Stimulated activated CD4-positive, alpha-beta T cell treated with anti-CD3 and anti-CD28 coated beads, Interleukin-15, amount 100 ng/mL, for 48 hours (primary cell): ENCODE results near the gene NUP50.

Experiments used
- DNase-seq, 2 donors: peaks; one replicate each; pipeline ENCODE4 v3.0.0-alpha.2; 2020; ENCODE audit warnings: low read depth in 2 of 2

The NUP50 gene

DNA sequence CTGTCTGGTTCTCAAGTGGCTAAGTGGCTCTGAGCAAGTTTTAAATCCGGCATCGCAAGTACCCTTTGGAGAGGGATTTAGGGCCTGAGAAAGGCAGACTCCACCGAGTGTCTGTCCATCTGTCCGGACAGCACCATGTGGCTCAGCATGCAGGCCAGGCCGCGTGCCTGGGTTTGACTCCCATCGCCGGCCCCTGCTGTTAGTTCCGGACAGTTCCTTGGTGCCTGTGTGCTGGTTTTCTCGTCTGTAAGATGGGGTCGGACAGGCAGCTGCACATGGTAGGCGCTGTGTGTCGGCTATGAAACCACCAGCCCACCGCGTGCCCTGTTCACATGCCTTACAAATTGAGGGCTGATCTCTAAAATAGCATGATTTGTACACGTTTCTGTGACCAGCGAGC lies 31.0 kb downstream of the NUP50 start:
- DNase-seq, result no peak

DNA sequence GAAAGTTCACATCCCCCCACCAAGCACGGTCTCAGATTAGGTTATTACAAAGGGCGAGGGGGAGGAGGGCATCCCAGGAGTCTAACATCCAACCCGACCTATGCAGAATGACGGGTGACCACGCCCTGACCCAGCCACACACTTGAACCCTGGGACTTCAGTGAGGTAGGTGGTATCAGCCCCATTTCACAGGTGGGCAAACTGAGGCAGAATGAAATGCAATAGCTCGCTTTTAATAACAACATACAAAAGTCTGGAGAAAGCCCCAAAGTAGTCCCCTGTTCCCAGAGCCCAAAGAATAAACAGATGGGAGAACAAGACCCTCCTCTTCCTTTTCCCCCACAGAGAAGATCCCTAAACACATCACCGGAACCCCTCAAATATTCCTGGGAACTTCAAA lies 31.9 kb downstream of the NUP50 start:
- no peak for DNase-seq

DNA sequence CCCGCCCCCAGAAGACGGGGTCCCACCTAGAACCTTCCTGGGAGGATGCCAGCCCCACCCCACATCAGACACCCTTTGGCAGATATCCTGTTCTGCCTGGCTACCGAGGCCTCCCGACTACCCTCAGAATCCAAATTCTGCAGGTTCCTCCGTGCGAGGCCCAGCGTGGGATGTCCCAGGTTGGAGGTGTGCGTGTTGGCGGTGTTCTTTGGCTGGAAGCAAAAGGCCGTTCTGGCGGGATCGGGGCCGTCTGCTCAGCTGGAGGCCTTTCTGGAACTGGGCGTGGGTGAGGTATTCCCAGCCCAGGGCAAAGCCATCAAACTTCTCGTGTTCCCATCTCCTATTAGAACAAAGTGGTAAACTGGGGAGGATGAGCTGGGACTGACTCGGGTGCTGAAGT lies 32.6 kb downstream of the NUP50 start:
- no peak for DNase-seq

DNA sequence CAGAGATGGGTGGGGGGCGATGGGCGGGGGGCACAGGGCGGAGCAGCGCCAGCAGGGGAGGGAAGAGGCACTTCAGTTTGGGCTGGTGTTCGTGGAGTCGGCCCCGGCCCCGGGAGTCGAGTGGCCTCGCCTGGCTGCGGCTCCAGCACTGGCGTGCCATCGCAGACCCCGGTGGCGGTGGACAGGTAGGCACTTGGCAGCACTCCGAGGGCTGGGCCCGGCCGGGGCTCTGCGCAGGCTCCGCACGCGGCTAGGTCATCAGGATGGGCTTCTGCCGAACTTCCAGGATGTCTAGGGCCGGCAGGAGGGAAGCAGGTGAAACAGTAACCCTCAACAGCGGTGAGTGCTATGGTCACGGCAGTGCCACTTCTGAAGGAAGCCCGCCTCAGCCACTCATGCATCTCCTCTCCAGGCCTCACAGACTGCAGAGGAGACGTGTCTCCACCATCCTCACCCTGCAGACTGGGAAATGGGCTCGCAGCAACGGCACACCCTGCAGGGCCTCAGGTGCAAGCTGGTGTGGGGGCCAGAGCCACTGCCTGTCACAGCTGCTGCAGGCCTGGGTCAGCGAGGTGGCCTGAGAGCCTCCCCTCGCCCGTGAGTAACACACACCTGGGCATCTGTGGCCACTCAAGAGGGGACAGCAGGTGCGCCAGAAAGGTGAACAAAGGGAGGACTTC lies 33.3 kb downstream of the NUP50 start:
- no peak for DNase-seq

DNA sequence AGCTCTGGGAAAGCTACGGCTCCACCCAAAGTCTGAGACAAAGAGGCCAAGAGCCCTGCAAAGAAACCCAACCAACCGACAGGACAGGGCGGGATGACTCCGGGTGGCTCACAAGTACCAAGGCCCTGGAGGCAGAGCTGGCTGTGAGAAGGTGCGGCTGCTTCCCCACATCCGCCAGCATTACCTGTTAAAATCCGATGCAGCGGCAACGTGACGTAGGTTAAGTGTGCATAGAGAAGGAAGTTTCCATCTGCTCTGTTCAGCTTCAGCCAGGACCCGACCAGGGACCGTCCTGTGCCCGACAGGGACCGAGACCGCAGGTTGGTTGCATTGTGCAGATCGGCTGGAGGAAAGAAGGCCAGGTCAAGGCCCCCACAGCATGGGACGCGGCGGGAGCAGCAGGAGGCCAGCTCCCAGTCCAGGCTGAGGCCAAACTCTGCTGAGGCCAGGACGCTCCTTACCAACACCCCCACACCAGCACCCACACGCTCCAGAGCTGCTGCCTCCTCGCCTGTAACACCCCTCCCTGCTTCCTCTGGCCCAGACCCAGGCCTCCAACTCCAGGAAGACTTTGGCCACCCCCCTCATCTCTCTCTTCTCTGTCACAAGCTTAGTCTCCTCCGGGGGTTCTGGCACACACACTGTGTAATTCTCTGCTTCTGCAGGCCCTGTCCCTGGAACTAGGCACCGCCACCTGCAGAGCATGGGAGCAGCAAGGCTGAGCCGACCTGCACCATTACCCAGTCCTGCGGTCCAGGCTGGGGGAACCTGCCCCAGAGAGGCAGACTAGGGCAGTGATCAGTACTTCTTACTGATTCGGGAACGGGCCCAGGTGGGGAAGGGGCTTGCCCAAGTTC lies 34.1 kb downstream of the NUP50 start:
- DNase-seq, result no peak

DNA sequence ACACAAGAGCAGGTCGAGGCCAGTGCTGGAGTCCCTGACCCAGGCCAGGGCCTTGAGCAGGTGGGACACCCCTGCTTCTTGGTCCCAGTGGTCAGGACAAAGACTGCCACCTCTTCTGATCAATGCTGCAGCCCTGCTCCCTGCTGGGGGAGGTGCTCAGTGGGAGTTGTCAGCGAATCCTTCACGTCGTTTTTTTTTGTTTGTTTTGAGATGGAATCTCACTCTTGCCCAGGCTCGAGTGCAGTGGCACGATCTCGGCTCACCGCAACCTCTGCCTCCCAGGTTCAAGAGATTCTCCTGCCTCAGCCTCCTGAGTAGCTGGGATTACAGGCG lies 34.7 kb downstream of the NUP50 start:
- no peak for DNase-seq

DNA sequence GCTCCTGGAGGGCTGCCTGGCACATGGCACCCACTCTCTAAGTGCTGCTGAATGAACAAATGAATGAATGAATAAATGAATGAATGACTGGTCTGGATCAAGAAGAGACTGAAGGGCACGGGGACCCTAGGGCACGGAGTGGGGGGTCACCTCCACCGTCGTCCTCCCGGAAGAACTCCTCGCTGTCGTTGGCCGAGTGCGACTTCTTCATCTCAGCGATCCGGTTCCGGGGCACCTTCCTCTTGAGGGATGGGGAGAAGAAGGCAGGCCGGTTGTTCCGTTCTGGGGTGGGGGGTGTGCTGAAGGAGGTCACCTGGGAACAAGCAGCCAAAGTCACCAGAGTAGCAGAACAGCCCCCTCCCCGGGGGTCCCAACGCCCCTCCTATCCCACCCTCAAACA lies 36.0 kb downstream of the NUP50 start:
- no peak for DNase-seq

DNA sequence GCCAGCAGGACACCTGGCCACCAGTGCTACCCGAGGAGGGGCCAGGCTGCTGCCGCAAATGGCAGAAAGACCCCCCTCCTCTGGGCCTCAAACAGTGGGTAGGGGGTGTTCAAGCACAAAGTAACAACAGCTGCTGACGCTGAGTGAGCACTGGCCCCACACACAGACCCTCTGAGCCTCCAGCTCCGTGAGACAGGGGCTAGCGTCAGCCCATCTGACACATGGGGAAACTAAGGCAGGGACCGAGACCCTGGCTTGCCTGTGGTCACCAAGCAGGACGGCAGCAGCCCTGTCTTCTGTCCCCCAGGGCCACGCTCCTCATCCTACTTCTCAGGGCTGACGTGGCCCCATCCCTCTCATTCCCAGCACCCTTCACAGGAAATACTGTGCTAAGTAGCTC lies 36.5 kb downstream of the NUP50 start:
- DNase-seq, result no peak

DNA sequence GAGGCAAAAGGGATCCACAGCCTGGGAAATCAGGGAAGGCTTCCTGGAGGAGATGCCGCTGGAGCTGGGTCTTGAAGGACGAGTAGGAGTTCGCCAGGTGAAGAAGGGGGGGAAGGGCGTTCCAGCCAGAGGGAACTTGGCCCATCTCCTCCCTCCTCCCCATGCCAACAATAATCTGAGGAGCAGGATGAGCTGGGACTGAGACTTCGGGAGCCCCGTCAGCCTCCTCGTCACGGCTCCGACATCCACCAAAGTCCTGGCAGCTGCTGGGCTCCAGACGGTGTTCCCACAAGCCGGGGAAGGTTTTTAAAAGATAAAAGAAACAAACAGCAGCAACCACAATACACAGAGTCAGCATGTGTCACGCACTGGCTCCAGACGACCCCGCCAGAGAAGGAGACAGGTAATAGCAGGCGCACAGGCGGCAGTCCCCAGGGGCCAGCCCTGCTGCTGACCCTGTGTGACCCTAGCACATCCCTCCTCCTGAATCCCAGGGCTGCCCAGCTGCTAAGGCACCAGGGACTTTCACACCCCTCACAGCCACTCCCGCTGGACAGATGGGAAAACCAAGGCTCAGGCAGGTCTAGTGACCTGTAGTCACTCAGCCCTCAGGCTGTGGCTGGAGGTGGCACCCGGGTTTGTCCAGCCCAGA lies 37.3 kb downstream of the NUP50 start:
- DNase-seq, result no peak

DNA sequence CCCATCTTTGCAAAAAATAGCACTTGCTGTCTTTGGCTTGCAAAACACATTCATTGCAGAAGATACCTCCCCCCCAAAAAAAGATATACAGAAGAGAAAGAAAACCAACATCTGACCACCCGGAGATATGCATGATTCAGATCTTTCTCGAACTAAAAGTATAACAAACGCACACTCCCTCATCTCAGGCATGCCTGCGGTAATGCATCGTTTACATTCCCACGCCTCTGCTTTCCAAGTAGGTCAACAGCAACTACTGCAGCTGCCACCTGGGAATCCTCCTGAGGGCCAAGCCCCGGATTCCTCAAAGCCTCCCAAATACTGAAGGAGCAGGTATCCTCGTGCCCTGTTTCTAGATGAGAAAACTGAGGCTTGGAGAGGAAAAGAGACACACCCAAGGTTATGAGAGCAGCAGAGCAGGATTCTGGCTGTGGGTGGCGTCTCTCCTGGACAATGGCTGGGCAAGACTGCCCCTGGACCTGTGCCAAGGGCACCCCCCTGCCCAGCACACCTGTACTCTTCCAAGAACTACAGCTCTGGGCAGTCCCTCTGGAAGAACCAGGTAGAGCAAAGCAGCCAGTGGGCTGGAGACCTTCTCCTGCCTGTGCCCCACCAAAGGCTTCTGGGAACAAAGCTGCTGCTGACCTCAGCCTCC lies 38.1 kb downstream of the NUP50 start:
- DNase-seq, result no peak

DNA sequence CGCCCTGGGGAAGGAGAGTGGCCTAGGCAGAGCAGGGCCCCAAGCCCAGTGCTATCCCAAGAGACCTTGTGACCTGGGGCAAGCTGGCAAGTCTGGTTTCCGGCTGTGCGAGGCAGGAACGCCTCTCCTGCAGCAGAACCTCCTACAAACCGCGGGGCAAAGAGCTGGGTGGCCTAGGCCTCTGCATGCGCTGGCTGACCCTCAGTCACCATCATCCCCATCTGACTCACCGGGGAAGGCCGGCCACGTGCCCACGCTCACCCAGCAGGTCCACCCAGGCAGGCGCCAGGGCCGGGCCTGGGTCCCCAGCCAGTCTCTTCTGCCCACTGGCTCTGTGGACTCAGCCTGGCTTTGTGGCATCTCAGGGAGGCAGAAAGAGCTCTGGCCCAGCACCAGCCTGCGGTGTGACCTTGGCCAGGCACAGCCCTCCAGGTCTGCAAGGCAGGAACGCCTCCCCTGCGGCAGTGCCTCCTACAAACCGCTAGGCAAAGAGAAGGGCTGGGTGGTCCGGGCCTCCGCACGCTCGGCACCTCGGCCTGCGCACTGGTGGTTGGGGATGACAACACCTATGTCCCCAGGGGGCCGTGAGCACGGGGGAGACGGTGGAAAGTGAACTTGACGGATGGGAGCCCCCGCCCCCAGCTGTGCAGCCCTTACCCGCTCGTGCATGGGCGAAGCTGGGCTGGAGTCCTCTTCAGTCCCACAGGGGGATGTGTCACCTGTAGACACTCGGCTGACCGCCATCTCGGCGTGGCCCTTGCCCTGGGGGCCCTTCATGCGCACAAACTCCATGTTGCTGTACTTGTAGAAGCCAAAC lies 38.8 kb downstream of the NUP50 start:
- no peak for DNase-seq

DNA sequence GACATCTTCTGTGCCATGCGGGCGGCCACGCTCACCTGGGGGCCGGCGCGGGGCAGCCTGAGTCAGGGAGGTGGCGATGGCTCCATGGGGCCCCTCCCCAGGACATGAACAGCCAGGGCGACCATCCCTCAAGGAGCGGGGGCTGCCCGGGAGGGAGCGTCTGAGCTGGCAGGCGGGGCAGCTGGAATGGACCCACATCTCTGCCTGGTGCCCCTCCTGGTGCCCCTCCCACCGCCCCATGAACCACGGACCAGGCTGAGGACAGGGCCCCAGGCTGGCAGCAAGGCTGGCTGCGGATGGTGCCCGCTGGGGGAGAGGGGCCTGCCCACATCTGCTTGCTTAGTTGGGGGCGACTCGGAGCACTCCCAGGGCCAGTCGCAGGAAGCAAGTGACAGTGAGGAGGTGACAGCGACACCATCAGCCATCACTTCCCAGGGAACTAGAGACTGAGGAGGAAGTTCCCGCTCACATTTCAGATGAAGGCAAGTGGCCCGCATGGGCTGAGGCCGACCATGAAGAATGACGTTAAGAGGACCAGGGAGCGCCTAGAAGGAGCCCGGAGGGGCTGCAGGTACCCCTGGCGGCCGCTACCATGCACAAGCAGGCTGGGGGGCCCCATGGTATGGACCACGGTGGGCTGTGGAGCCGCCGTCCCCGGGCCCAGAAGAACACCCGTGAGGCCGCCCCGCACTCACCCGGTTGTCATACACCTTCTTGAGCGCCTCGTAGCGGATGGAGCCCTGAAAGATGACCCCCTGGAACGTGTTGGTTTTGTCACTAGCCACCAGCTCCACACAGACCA lies 39.6 kb downstream of the NUP50 start:
- DNase-seq, result no peak

DNA sequence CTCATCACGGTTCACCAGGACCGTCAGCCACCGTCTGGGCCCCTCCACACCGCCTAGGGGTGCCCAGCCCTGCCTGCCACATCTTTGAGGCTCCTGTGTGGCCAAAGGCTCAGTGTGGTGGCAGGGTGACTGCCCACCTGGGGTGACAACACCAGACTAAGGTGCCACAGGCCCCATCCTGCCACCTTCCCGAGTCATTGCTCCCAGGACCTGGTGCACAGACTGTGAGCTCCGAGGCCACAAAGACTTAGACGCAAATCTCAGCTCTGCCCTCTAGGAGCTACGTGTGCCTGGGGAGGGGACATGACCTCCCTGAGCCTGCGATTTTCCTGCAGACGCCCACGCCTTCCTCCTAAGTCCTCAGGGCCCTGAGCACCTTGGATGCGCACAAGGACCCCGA lies 40.5 kb downstream of the NUP50 start:
- DNase-seq, result no peak

DNA sequence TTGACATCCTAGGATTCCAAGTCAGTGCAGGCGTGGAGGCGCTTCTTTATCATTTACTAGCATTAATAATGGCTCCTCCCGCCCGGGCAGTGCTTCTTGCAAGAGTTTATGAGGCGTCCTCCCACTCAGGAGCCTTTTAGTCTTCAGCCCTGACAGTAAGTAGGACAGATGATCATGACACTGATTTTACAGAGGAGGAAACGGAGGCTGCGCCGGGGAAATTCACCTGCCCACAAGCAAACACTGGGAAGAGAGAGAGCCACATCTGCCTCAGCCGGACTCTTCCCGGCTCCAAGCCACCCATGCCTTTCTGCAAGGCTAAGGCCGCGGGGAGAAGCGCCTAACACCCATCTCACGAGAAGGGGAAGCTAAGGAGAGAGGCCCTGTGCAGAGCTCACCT lies 41.1 kb downstream of the NUP50 start:
- no peak for DNase-seq

DNA sequence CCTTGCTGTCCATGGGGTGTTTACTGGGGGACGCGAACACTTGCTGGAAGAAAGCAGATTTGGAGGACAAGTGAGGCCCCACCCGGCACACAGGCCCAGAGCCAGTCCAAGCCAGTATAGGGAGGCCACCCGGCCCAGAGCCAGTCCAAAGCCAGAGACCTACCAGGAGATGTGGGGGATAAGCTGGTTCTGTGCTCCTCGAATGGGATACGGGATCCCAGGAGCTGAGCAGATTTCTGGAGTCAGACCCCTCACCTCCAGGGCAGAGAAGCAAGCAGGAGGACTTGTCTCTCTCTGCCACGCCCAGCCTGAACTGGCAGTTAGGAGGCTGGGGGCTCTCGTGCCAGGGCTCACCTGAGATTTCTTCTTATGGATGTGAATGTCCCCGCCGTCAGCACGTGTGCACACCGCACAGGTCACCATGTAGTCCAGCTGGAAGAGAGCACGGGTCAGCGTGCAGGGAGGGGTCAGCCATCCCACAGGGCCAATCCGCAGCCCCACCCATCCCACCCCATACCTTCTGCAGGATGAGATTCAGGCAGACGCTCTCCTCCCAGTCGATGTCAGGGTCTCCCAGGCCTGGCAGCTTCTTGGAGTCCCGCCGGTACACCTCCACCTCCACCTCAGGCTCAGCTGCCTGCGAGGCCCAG lies 41.7 kb downstream of the NUP50 start:
- no peak for DNase-seq

DNA sequence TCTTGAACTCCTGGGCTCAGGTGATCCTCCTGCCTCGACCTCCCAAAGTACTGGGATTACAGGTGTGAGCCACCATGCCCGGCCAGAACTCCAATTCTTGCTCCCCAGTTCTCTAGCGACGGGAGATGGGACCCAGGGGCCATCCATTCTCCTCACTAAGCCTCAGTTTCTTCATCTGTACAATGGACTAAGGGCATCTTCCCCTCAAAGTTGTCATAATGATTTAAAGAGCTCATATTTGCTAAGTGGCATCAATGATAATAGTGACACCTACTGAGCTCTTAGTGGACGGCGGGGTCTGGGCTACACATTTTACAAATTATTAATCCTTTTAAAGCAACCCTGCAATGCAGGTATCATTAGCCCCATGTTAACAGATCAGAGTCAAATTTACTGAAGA lies 42.5 kb downstream of the NUP50 start:
- no peak for DNase-seq

DNA sequence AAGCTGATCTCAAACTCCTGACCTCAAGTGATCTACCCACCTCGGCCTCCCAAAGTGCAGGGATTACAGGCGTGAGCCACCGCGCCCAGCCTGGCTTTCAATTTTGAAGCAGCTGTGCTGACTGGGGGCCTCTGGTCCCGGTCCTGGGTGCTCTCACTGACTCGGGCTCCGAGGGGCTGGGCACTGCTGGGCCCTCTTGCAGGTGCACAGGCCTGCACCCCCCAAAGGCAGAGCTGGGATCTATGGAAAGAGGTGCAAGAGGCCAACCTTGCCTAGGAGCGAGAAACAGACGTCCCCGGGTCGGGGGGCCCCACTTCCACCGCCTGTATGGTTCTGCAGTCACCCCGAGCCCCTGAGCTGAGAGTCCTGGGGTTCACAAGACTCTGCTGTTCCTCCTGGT lies 43.8 kb downstream of the NUP50 start:
- no peak for DNase-seq

DNA sequence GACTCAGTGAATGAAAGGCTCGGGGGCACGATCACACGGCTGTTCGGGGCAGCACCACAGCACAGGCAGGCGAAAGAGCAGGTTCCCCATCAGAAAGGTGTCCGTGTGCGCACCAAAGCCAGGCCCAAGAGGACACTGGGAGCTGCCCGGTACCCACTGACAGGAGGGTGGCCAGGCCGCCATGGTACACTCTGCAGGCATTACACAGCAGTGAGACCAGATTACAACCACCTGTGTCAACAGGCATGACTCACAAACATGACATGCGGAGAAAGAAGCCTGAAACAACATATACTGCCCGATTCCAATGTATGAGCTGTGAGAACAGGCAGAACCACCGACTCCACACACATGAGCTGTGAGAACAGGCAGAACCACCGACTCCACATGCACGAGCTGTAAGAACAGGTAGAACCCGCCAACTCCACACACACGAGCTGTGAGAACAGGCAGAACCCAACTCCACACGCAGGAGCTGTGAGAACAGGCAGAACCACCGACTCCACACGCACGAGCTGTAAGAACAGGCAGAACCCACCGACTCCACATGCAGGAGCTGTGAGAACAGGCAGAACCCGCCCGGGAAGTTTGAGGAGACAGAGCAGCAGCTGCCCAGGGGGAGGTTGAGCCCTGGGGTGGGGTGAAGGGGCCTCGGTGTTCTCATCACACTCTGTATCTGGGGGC lies 44.4 kb downstream of the NUP50 start:
- DNase-seq, result no peak

DNA sequence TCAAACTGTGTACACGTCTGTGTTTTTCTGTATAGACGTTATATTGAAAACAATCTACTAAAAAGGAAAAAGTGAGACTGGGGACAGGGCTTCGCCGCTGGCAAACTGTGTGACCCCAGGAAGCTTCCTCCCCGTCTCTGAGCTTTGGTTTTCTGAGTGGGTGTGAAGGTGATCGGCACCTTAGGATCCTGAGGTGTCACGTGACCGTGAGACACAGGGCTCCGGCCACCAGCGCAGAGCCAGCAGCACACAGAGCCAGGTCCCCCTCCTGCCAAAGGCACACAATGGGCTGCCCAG lies 44.9 kb downstream of the NUP50 start:
- DNase-seq, result no peak
